IPS-18a (cell line): Measurements from ENCODE around the gene SIX1.

ENCODE experiments used
- H3K27ac ChIP-seq: one replicate; pipeline ENCODE4 v1.5.1; 2013; ENCODE audit warnings: low read length
- H3K27me3 ChIP-seq: one replicate; pipeline ENCODE4 v1.6.1; 2013; ENCODE audit warnings: mild to moderate bottlenecking, low read length; ENCODE audit not compliant: control insufficient read depth, insufficient read depth
- H3K36me3 ChIP-seq: one replicate; pipeline ENCODE4 v1.6.1; 2013; ENCODE audit warnings: low read depth, low read length; ENCODE audit not compliant: control insufficient read depth
- H3K4me1 ChIP-seq: one replicate; pipeline ENCODE4 v1.6.1; 2013; ENCODE audit warnings: low read depth, low read length; ENCODE audit not compliant: control insufficient read depth
- H3K4me3 ChIP-seq: one replicate; pipeline ENCODE4 v1.5.1; 2013; ENCODE audit warnings: low read length
- H3K9ac ChIP-seq: one replicate; pipeline ENCODE4 v1.6.1; 2013; ENCODE audit warnings: mild to moderate bottlenecking, low read length, moderate library complexity
- H3K9me3 ChIP-seq: one replicate; pipeline ENCODE4 v1.6.1; 2013; ENCODE audit warnings: low read depth, low read length; ENCODE audit not compliant: control insufficient read depth

The SIX1 gene

GRCh38 chr14:60646226-60646818 is 3.0 kb downstream of the SIX1 start:
- peak overlapping the region; percentile 44 for H3K4me3 ChIP-seq
- H3K27me3 ChIP-seq: peaks cover 100% of the 10 kb centered on the region

DNA sequence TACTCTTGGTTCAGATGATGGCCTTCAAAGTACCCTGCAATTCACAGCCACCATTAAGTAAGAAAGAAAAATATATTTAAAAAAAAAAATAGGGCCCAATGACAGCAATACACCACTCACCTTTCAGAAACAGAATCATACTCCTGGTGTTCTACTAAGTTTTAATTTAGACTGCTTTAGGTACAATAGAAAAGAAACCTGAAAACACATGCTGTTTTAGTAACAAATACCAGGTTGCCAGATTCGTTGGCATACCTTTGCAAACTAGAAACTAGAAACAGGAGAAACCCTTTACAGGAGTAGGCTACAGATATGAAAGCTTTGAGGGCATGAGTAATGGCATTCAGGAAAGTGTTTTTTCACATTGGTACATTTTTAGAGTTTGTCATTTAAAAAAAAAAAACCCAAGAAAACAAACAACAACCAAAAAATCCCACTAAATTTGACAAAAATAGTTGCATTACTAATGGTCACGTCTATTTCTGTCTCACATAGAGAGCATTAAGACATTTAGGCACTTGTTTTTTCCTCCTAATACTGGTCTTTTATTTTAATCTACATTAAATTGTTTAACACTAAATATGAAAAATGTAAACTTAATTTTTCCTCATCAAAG is 4.0 kb downstream of the SIX1 start:
- Histone ChIP-seq H3K27me3 (peaks cover 100% of the 10 kb centered on the region), H3K36me3 (no peaks in the 10 kb centered on the region), H3K27ac (no peak overlapping the region), H3K4me3 (no peak overlapping the region), H3K4me1 (peaks cover 55% of the 10 kb centered on the region), H3K9ac (no peak overlapping the region), H3K9me3 (no peaks in the 10 kb centered on the region)

More at GRCh38 chr14:60646226-60646818, 3.0 kb downstream of the SIX1 start:
- H3K9ac ChIP-seq: no peak overlapping the region
- H3K9me3 ChIP-seq: no peaks in the 10 kb centered on the region
- H3K36me3 ChIP-seq: no peaks in the 10 kb centered on the region
- peaks cover 47% of the 10 kb centered on the region for H3K4me1 ChIP-seq
- no peak overlapping the region for H3K27ac ChIP-seq

DNA sequence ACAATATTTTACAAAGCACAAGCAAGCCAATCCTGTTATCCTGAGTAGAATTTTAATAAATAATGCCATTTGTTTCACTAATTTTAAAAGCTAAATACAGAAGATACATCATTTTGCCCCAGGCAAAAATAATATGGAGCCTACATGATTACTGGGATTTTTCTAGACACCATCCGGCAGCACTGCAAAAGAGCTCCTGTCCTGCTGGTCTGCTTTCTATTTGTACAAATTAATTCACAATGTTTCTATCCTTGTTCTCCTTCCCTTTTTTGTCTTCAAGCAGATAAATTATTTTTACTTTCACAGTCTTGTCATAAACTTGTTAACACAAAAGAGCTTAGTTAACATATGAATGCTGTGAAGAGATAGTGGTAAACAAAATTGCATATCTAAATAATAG is 4.6 kb downstream of the SIX1 start:
- H3K9ac ChIP-seq: no peak overlapping the region
- H3K4me3 ChIP-seq: no peak overlapping the region
- peaks cover 55% of the 10 kb centered on the region for H3K4me1 ChIP-seq
- no peaks in the 10 kb centered on the region for H3K9me3 ChIP-seq
- H3K27me3 ChIP-seq: peaks cover 100% of the 10 kb centered on the region
- H3K36me3 ChIP-seq: no peaks in the 10 kb centered on the region
- H3K27ac ChIP-seq: no peak overlapping the region

DNA sequence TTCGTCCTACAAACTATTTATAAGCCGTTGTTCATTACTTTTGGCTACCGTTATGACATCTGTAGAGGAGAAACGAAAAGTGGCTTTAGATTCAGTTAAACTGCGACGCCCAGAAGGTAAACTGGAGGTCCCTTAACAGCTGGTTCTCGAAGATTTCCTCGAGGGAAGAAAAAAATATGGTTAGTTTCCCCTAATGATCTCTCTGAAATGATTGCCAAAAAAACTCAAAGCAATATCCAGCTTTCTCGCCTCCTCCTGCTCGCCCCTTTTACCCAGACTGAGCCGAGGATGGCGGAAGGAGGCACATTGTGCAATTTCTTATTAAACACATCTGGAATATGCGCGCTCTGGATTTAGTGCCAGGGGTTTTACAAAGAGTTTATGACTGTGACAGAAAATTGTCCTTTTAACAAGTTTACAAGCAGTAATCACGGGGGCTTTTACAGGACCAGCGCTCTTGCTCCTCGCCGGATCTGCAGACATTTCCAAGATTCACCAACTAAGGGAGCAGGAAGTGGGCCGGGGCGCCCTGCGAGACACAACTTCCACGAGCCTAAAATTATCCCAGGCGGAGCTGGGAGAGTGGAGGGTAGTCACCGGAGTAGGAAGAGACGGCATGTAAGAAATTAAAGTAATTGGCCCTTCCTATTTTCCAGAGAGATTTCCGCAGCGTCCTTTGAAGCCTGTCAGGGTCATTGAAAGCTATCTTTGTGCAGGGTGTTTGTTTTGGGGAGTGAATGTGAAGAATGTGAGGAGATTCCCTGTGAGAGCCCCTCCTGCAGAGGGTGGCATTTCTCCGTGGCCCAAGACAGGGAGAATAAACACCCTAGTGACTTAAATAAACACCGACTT is 5.6 kb downstream of the SIX1 start:
- H3K36me3 ChIP-seq: no peaks in the 10 kb centered on the region

DNA sequence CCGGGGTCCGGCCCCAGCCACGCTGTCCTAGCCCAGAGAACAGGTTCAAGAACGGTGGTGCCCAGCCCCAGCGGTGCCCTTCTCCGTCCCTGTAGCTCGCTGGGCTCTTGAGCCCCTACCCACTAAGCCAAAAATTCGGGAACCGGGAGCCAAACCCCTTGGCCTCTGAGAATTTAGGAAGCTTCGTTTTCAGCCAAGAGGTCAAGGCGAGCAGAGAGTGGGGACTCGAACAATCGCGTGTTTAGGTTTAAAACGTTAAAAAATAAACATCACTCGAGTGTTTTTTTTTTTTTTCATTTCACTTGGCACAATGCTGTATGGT is 6.2 kb downstream of the SIX1 start:
- Histone ChIP-seq H3K27me3 (peaks cover 100% of the 10 kb centered on the region), H3K4me3 (no peak overlapping the region), H3K27ac (no peak overlapping the region), H3K36me3 (no peaks in the 10 kb centered on the region), H3K9me3 (no peaks in the 10 kb centered on the region), H3K9ac (no peak overlapping the region), H3K4me1 (peaks cover 59% of the 10 kb centered on the region)

More for the DNA sequence above, 5.6 kb downstream of the SIX1 start:
- H3K9ac ChIP-seq: no peak overlapping the region
- no peaks in the 10 kb centered on the region for H3K9me3 ChIP-seq
- H3K4me1 ChIP-seq: peaks cover 55% of the 10 kb centered on the region
- peaks cover 100% of the 10 kb centered on the region for H3K27me3 ChIP-seq
- H3K4me3 ChIP-seq: peak overlapping the region; percentile 11
- H3K27ac ChIP-seq: no peak overlapping the region

DNA sequence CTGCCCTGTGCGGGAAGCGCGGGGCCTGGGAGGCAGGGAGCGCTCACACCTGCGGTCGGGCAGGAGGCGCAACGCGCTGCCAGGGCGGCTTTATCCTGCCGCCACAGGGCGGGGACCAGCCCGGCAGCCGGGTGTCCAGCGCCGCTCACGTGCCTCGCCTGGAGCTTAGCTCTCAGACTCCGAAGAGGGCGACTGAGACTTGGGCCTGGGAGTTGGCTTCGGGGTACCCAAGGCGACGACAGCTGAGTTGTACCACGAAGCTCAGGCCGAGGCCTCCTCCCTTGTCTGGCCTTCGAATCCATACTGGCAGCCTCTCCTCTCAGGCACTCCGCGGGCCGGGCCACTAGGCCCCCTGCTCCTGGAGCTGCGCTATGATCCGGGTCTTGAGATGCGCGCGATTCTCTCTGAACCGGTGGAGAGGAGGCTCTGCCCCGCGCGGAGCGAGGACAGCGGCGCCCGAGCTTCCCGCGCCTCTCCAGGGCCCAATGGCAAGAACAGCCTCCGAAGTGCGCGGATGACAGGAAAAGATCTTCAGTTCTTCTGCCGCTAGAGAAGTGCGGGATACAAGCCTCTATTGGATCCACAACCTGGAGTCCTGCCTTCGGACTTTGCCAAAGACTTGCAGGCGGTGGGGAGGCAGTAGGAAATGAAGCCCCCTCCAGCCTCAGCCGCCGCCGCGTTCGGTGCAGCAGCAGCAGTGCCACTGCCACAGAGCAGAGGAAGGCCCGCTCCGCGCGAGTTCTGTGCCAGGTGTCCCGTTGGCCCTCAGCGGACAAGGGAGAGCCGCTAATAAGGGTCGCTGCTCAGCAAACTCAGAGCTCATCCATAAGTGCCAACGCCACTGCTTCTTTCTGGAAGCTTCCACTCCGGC is 6.8 kb downstream of the SIX1 start:
- Histone ChIP-seq H3K27ac (no peak overlapping the region), H3K4me3 (peak overlapping the region; percentile 33), H3K9ac (no peak overlapping the region), H3K9me3 (no peaks in the 10 kb centered on the region), H3K4me1 (peaks cover 55% of the 10 kb centered on the region), H3K36me3 (no peaks in the 10 kb centered on the region), H3K27me3 (peaks cover 100% of the 10 kb centered on the region)

- Histone ChIP-seq H3K27ac (no peak overlapping the region), H3K9me3 (no peaks in the 10 kb centered on the region), H3K4me1 (peaks cover 50% of the 10 kb centered on the region), H3K4me3 (peak overlapping the region; percentile 33), H3K27me3 (peaks cover 100% of the 10 kb centered on the region), H3K36me3 (no peaks in the 10 kb centered on the region), H3K9ac (no peak overlapping the region)
Observed at GRCh38 chr14:60641742-60642269, 7.5 kb downstream of the SIX1 start.

DNA sequence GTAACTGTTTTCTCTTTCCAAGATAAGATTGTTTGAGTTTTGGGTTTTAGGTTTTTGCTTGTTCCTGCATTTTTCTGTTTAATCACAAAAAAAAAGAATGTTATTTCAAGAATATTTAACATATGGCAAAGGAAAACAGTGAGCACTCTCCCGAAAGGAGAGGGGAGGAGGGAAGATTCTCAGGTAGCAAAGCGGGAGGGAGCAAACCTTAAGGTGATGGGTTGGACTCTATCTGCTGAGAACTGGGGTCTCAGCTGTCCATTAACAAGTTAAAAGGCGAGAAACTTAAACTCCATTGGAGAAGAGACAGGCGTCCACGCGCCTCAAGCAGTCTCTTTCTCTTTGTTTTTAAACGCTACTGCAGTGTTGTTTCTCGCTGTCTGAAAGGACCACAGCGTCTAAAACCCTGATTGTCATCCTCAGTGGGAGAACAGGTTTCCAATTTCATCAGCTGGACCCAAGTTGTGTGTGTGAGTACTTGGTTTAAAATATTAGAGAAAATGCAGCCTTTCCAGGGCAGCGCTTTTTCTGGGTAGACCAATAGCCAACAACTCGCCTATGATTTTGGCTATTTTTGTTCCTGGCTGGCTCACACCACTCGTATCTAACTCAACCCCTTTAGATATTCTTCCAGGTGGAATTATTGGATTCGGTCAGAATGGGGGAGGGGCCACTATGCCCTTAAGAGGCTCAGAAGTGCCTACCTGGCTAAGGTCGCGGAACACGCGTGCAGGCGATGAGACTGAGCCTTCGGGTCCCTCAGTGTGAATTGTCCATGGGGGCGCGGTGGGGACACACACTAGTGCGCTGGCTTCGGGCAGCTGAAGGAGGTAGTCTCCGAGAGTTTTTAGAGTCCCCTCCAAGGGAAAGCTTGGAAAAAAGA is 8.2 kb downstream of the SIX1 start:
- H3K27ac ChIP-seq: no peak overlapping the region
- peaks cover 100% of the 10 kb centered on the region for H3K27me3 ChIP-seq
- H3K4me1 ChIP-seq: peaks cover 47% of the 10 kb centered on the region
- no peaks in the 10 kb centered on the region for H3K9me3 ChIP-seq
- H3K36me3 ChIP-seq: no peaks in the 10 kb centered on the region
- peak overlapping the region; percentile 33 for H3K4me3 ChIP-seq
- H3K9ac ChIP-seq: no peak overlapping the region

DNA sequence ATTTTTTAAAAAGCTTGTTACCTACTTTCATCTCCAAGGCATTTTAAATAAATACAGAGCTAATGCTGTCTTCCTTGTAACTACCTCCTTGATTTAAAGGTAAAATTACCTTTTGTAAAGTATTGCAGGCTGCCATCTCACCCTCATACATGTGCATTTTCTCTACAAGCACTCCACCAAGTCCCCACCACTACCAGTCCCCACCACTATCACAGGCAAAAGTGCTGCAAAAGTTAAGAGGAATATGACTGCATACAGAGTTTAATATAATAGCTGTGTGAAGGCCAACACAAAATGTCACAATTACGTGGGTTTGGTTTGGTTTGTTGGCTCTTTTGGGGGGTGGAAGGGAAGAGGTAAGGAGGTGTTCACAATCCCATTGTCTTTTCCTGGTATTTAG is 9.6 kb downstream of the SIX1 start:
- Histone ChIP-seq H3K27me3 (peaks cover 99% of the 10 kb centered on the region), H3K36me3 (no peaks in the 10 kb centered on the region), H3K9me3 (no peaks in the 10 kb centered on the region), H3K4me1 (peaks cover 39% of the 10 kb centered on the region), H3K9ac (no peak overlapping the region), H3K4me3 (no peak overlapping the region), H3K27ac (no peak overlapping the region)

DNA sequence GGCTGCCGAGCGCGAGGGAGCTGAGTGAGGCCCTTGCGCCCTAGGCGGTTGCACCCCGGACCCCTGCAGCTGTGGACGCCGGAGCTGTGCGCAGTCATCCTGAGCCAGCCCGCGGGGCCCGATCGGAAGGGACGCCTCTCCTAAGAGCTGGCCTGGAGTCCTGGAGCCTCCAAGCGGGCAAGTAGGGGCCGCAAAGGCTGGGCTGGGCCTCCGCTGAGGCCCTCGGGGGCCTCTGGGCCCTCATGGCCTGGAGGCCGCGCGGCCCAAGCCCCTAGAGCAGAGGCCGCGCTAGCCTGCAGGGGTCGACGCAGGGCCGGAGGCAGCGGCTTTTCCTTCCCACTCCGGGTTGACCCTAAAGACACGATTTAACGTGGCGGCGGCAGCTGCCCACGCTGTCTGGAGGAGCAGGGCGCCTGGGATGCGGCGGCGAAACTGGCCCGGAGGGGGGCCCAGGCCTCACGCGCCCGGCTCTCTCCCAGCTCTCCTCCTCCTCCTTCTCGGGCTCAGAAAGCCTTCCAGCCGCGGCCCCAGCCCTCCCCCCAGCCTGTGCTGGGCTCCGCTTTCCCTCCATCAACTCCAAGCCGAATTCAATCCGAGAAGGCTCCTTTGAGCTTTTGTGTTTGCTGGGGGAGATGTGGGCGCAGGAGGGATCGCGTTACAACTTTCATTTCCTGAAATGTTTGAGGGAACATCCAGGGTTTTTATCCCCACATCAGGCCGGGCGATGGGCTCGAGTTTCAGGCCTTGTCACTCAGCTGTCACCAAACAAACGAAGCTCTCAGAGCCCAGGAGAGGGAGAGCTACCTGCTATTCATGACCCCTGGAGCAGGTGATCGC is 11.6 kb downstream of the SIX1 start:
- H3K4me1 ChIP-seq: peaks cover 32% of the 10 kb centered on the region
- no peak overlapping the region for H3K27ac ChIP-seq
- H3K9me3 ChIP-seq: no peaks in the 10 kb centered on the region
- H3K9ac ChIP-seq: peak overlapping the region; percentile 16
- H3K27me3 ChIP-seq: peaks cover 82% of the 10 kb centered on the region
- no peaks in the 10 kb centered on the region for H3K36me3 ChIP-seq
- H3K4me3 ChIP-seq: peak overlapping the region; percentile 50
